ENCODE data around the gene CNOT10.
"Not testable (repeated sequence)": the region's sequence is repeated elsewhere in the genome, so short reads cannot be mapped to it uniquely, and the experiment has no call there.

The CNOT10 gene

GRCh38 chr3:32743934-32744333 is 58.9 kb downstream of the CNOT10 start:
- intact Hi-C loops (cut with DNase I), result no loop called here
- DNase-seq, result no peak

DNA sequence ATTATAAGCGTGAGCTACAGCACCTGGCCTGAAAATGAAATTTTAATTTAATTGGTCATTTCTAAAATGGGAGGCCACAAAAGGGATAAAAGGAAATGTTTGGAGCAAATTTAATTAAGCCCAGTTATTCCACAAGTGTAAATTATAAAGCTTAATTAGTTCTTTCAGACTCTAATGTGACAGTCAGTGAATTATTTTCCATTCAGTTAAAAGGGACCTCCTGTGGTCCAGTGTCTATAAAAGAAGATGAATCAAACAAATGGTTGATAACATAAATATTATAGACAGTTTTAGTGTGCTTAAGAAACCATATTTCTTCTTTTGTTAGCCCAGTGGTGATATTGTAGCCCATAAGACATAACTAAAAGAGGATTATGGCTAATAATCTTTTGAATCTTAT is 66.4 kb downstream of the CNOT10 start:
- DNase-seq, result no peak

GRCh38 chr3:32755761-32756160 is 70.8 kb downstream of the CNOT10 start:
- intact Hi-C loops (cut with DNase I), result no loop called here
- DNase-seq, result no peak

More for the DNA sequence above, 66.4 kb downstream of the CNOT10 start:
- intact Hi-C loops (cut with DNase I), result no loop called here

DNA sequence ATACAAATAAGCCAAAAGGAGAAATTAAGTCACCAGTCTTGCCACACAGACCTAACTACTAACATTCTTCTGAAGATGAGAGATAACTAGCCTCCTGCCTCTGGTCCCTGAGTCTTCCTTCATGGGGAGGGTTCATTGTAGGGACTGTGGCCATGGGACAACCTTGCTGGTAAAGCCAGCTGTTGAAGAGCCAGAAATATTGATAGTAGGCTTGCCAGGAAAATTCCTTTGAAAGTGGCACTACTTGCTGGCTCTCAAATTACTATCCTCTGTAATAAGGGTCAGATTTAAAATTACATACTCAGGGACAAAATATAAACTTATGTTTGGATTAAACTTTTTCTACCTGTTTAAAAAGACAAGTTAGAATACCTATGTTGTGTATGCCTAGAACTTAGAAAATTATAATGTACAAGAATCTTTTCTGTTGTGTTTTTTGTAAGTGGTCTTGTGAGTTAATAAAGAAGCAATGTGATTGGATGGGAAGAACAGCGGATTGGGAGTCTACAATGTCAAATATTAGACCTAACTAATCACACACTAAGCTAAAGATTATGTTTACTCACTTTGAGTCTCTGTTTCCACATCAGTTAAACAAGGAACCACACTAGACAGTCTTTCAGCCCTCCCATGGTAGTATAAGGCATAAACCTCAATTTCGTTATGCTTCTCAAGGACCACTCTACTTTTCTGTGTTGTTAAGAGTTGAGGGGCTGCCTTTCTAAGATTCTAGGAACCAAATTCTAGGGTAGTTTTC is 72.8 kb downstream of the CNOT10 start:
- intact Hi-C loops (cut with DNase I), result no loop called here
- DNase-seq, result no peak

- no peak for DNase-seq
- intact Hi-C loops (cut with DNase I), result no loop called here
These were observed 73.4 kb downstream of the CNOT10 start for GRCh38 chr3:32758375-32758753.

DNA sequence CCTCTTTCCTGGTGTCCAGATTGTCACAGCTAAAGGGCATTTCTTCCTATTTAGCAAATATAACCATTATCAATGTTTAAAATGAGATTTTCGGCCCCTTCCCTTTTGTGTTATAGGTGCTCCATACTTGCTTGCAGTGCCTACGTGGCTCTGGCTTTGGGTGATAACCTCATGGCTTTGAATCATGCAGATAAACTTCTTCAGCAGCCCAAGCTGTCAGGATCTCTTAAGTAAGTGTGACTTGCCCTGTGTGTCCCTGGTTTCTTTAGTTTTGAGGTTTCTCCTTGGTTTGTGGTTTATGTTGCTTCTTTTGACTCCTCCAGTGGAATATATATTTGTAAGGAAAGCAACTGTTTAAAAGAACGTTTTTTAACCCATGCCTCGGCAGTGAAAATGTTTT is 74.4 kb downstream of the CNOT10 start:
- no peak for DNase-seq
- intact Hi-C loops (cut with DNase I), result no loop called here

DNA sequence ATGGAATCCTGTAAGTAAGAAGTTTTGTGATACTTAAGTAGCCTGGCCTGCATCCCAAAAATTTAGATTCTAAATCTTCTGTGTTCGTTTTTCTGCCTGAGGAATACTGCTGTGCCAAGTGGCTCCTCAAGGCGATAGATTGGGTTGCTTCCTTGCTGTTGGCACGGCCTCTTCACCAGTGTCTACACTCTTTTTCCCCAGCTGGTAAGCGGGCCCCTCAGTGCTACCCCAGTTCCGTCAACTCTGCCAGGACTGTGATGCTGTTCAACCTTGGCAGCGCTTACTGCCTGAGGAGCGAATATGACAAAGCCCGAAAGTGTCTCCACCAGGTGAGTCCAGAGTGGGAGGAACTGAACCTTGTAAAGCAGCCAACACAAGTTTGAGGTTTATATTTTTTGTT is 79.5 kb downstream of the CNOT10 start:
- peak in 1 of 10 donors; percentile 71 for DNase-seq
- intact Hi-C loops (cut with DNase I), result no loop called here

DNA sequence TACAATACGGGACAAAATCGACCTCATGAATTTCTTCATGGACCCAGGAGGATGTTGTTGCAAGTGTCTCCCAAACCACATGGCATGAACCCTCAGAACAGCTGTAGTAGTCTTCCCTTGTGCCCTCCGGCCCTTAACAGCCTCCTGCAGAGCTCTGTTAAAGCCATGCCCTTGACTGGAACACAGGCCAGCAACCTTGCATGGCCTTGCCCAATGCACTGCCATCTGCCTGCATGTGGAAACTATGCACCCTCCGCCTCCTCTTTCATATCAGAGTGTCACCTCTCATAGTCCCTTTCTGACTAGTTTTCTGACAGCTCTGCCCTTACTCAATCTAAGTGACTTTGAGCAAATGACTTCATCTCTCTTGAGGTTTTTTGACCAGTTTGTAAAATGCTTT is 93.4 kb downstream of the CNOT10 start:
- intact Hi-C loops (cut with DNase I), result no loop called here
- DNase-seq, result no peak

- intact Hi-C loops (cut with DNase I), result no loop called here
- DNase-seq, result no peak
These were observed 95.2 kb downstream of the CNOT10 start for GRCh38 chr3:32780071-32780734.

GRCh38 chr3:32780735-32781210 is 95.8 kb downstream of the CNOT10 start:
- peak in 6 of 10 donors; percentile 9 to 89 (median 20) for DNase-seq
- intact Hi-C loops (cut with DNase I), result no loop called here

DNA sequence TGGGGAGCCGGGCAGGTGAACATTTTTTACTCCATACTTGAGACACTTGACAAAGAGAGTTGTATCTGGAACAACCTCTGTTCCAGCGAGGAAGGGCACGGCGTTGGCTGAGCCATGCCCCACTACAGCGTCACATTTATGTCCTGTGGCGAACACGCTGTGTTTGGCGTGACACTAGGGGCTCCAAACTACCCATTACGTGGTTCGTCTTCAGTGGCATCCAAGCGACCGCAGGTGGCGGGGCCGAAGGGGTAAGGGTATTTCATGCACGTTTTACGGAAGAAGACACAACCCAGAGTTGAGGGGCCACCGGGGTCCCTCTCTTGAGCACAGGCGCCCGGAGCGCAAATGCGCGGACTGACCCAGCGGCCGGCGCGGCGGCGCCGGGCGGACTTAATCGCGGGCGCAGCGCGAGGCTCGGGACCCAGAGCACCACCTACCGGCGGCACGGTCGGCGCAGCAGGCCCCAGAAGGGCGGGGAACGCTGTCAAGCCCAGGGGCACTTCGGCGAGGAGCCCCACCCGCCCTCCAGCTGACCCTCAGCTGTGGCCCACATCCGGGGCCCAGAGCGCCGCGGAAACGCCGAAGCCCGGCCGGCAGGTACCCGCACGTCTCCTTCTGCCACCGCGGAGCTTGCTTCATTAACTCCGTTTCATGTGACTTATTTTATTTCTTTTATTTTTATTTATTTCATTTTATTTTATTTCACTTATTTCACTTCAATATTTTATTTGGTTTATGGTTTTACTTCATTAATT is 96.4 kb downstream of the CNOT10 start:
- intact Hi-C loops (cut with DNase I), result no loop called here
- peak; percentile 42 to 95 (median 70) for DNase-seq

- DNase-seq; intact Hi-C loops (cut with DNase I): not testable (repeated sequence)
These were observed 96.9 kb downstream of the CNOT10 start for GRCh38 chr3:32781969-32782270.

GRCh38 chr3:32782407-32782806 is 97.4 kb downstream of the CNOT10 start:
- no peak for DNase-seq
- intact Hi-C loops (cut with DNase I), result no loop called here

DNA sequence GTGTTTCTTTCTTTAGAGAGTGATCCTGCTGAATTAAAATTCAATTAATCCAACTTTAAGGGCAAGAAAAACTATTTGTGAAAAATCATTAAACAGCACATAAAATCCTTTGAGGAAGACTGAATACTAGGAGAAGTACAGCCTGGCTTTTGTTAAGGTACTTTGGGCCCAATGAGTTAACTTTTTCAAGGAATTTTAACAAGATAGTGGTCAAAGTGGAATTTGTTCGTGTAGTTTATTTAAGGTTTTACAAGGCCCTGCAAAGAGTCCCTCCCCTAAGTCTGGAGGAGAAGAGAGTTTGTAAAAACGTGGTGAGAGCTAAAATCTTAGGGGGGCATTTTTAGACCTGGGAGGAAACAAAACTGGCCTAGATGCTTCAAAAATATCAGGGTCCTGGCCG is 106.8 kb downstream of the CNOT10 start:
- DNase-seq, result no peak
- intact Hi-C loops (cut with DNase I), result no loop called here

GRCh38 chr3:32794487-32795308 is 109.7 kb downstream of the CNOT10 start:
- peak in 1 of 10 donors; percentile 13 for DNase-seq
- intact Hi-C loops (cut with DNase I), result no loop called here

- peak in 1 of 10 donors; percentile 24 for DNase-seq
- intact Hi-C loops (cut with DNase I), result not testable (repeated sequence)
These were observed 111.5 kb downstream of the CNOT10 start for GRCh38 chr3:32796384-32796950.

- DNase-seq, result peak in 1 of 10 donors; percentile 25
- intact Hi-C loops (cut with DNase I), result no loop called here
These were observed 112.8 kb downstream of the CNOT10 start for GRCh38 chr3:32797776-32798175.

GRCh38 chr3:32801440-32801839 is 116.5 kb downstream of the CNOT10 start:
- DNase-seq; intact Hi-C loops (cut with DNase I): not testable (repeated sequence)

GRCh38 chr3:32813180-32813579 is 128.2 kb downstream of the CNOT10 start:
- no peak for DNase-seq
- intact Hi-C loops (cut with DNase I), result no loop called here

- DNase-seq, result peak in 1 of 10 donors; percentile 20
- intact Hi-C loops (cut with DNase I), result no loop called here
These were observed 129.4 kb downstream of the CNOT10 start for GRCh38 chr3:32814361-32814760.

All from posterior cingulate gyrus (tissue), 11 donors.